CD4-positive, alpha-beta T cell treated with Interleukin-15 for 1 hour (primary cell): ENCODE results near the gene RAB3B.

Experiments
- DNase-seq: peaks from one replicate; pipeline ENCODE4 v3.0.0-alpha.2; 2020

Gene RAB3B

DNA sequence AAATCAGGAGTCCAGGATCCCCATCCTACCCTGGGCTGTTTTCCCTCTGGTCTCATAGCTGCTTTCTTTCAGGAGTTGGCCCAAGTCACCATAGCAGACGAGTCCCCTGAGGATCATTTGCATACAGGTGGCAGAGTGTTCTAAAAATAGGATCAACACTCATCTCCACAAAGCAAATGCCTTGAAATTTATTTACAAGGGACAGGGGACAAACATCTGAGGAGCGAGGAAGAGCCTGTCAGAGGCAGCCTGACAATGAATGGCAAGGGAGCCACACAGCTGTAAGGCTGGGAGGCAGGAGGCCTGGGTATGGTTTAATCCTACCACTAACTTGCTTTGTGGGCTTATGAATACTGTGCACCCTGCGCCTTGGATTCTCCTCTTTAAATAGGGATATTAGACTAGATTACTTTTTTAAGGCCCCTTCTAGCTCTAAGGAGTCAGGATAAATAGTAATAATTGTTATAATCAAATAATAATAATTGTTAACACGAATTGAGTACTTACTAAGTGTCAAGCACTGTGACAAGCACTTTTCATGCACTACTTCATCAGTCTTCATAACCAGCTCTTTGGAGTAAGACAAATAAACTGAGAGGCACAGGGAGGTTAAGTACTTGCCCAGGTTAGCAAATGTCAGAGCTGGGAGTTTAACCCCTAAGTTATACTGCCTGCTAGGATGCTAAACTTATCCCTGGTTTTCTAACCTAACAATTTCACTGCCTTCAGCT is 34.5 kb downstream of the RAB3B start:
- no peak for DNase-seq

DNA sequence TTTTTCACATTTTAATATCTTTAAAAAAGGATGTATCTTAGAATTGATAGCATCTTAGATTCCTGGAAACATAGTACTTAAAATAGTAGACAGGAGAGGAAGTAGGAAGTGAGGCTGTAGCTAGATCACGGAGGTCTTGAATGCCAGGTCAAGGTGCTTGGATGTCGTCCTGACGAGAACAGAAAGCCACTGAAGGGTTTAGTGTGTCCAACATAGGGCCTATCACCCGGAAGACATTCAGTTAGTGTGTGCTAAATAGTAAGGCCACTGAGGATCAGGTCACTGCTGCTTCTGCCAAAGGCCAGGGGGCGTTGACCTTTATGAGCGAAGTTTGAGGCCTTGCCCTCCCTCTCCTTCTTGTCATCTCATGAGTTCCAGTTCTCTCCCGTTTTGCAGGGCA is 35.7 kb downstream of the RAB3B start:
- DNase-seq, result no peak

DNA sequence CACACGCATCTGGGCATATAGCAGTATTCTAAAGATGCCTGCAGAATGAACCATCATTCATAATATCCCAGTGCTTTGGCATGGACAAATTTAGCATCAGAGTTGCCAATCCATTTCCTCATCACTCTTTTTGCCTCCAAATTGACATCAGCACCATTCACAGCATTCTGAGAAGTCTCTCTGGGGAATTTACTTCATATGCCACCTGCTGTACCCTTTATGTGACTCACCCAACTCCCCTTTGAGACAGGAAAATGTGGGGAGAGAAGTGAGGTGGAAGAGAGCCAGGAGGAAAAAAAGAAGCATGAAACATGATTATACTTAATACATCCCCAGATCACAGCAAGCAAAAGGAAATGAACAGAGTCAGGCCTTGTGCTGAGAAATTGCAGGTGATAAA is 37.4 kb downstream of the RAB3B start:
- DNase-seq, result no peak

GRCh38 chr1:51952638-51953037 is 37.9 kb downstream of the RAB3B start:
- DNase-seq, result no peak

DNA sequence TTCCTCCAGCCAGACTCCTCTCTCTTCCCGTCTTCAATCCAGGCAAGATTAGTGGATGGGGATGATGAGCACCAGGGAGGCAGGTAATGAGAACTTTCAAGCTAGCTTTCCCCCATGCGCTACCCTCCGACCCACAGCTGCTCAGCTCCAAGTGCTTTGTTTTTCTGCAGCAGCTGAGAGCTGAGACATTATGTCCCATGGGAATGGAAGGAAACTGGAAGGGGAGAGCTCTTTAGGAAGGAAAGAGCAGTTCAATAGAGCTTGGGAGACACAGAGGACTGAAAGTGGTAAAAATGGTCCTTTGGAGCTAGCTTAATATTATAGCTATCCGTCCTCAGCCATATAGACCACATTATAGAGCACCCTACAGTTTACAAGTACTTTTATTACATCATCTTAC is 39.8 kb downstream of the RAB3B start:
- no peak for DNase-seq

DNA sequence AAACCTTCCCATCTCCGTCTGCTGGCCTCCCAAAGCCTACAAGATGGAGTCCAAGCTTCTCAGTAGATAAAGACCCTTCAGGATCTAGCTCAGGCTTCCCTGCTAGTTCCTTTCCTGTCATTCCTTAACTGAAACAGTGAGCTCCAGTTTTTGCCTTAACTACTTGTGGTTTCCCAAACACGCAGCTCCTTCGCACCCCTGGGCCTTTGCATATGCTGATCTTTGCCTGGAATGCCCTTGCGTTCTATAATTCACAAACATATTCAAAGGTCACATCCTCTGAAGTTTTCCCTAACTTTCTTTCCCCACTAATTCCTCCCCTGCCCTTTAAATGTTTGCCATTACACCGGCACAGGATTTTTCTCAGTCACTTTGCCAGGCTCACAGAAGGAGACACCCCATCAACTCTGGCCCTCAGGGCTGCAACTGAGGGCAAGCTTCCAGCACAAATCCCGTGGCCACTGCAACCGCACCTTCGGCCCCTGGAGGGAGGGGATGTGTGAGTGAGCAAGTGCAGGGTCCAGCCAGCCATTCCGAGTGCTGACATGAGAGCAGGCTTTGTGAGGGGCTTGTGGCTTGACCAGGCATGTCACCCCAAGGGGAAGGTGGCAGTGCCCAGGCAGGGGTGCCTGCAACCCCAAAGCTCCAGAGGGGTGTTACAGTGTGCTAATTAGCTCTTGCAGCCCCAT is 41.3 kb downstream of the RAB3B start:
- no peak for DNase-seq

- no peak for DNase-seq
These were observed 42.0 kb downstream of the RAB3B start for GRCh38 chr1:51948491-51948915.

DNA sequence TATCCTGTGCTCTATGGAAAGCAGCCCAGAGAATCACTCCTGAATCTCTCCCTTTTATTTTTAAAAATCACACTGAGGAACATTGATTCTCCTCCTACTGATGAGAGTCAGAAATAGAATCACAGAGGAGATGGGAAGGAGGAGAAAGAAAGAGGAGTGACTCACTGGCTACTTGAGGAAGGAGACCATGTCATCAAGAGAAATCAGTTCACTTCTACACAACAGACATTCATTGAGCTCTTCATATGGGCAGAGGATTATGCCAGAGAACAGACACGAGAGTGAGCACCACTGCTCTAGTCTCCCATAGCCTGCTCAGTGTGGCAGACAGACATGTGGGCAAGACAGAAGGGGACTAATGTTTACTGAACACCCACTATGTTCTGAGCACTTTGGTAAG is 44.2 kb downstream of the RAB3B start:
- no peak for DNase-seq

DNA sequence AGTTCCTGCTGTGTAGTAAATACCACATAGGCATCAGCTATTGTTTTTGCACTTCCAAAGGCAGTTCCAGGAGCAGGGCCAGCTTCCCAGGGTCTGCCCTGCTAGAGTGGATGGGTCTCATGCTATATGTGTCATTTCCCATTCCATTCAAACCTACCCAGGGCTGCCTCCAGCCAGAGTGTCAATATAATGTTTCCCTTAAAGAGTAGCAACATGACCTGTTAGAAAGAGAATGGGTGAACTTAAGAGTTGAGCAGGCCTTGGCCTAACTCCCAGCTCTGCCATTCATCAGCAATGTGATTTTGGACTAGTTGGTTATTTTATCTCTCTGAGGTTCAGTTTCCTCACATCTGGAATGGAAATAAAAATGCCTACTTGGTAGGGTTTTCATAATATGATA is 44.9 kb downstream of the RAB3B start:
- no peak for DNase-seq

DNA sequence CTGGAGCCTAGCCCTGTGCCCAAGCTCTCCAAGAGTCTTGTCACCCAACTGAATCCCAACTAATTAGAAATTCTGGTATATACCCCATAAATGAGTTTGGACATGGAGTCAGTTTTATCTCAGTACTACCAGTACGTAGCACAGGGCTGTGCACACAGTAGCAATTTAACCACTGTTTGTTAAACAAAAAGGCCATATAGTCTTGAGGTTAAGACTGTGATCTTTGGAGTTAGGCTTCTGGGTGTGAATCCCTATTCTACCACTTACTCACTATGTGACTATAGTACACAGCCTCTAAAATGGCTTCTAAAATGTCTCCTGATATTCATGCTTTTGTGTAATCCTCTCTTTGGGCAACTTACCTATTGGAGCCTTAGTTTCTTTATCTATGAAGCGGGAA is 48.2 kb downstream of the RAB3B start:
- DNase-seq, result no peak

DNA sequence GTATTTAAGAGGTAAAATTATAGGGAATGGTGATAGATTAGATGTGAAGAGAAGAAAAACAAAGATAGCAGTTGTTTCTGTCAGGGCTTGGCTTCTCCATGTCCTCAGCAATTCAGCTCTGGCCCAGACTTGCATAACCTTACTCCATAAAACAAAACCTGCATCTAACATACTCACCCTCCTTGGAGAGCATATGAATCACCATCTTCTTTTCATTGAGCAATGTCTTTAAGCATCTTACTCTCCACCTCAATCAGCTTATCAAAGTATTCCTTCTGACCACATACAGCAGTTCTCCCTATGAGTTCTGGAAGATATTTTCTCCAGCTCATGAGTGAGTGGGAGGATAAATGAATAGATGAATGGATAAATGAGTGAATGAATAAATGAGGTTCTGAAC is 49.0 kb downstream of the RAB3B start:
- DNase-seq, result no peak

DNA sequence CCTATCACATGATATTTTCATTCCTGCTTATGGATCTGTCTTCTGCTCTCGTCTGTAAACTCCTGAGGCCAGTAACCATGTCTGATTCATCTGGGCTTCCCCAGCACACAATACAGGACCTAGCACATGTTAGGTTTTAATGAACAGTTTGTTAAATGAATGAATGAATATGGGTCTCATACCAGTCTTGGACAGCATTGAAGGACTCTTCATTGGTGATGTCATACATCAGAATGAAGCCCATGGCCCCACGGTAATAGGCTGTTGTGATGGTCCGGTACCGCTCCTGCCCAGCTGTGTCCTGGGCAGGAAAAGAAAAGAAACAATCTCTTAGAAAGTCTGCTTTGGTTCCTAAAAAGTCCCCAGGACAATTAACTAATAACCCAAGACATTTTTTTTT is 53.4 kb downstream of the RAB3B start:
- no peak for DNase-seq

DNA sequence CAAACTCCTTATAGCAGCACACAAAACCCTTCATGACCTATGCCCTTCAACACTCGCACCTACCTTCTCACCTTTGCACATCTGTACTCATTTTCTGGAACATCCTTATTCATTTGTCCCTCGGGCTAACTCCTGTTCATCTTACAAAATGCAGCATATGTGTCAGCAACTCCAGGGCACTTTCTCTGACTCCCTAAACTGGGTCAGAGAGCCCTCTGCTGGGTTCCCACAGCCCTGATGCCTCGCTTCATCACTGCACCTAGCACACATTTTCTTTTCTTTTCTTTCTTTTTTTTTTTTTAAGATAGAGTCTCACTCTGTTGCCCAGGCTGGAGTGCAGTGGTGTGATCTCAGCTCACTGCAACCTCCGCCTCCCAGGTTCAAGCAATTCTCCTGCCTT is 54.0 kb downstream of the RAB3B start:
- DNase-seq, result no peak

DNA sequence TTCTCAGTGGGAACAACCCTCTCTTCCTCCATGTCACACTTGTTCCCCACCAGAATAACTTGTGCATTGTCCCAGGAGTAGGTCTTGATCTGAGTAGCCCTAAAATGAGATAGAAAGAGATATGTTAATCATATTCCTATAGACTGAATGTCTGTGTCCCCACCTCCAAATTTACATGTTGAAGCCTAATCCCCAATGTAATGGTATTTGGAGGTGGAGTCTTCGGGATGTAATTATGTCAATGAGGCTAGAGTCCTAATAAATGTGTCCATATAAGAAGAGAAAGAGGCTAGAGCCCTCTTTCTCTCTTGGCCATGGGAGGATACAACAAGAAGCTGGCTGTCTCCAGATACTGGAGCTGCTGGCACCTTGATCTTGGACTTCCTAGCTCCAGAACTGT is 57.2 kb downstream of the RAB3B start:
- no peak for DNase-seq

- DNase-seq, result no peak
These were observed 60.2 kb downstream of the RAB3B start for GRCh38 chr1:51930329-51930728.

DNA sequence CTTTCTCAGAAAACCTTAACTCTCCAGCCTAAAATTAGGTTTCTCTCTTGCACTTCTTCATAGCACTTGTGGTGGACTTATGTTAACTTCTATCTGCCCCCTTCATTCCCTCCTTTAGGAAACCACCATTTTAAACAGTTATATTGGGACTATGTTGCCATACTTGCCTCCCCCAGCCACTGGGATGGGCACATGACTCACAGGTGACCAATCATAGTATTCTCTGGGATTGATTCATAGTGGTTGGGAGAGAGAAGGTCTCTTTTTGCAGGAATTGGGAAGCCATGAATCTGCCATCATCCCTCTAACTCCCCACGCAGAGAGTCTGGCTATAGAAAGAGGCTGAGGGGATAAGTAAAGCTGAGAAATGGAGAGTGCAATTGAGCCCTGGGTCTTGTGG is 61.6 kb downstream of the RAB3B start:
- no peak for DNase-seq

GRCh38 chr1:51927029-51927428 is 63.5 kb downstream of the RAB3B start:
- no peak for DNase-seq

GRCh38 chr1:51926171-51926812 is 64.2 kb downstream of the RAB3B start:
- no peak for DNase-seq

GRCh38 chr1:51924455-51924854 is 66.0 kb downstream of the RAB3B start:
- no peak for DNase-seq

GRCh38 chr1:51922040-51922439 is 68.5 kb downstream of the RAB3B start:
- no peak for DNase-seq

DNA sequence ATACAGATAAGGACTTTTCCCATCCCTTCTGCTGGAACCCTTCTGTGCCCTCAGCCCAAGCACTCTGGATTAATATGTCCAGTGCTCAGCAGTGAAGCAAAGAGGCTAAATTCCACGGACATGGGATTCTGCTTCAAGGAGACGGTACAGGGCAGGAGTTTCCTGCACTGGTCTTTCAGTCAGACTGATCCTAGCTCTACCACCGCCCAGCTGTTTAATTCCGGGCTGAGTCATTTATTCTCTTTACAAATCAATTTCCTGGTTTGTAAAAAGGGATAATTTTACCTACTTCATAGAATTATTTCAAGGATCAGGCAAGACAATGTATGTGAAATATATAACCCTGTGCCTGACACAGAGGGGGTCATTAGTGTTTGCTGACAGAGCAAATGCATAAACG is 70.4 kb downstream of the RAB3B start:
- no peak for DNase-seq

- DNase-seq, result no peak
These were observed 70.8 kb downstream of the RAB3B start for GRCh38 chr1:51919684-51920083.

- DNase-seq, result no peak
These were observed 73.7 kb downstream of the RAB3B start for GRCh38 chr1:51916587-51917405.
